ENCODE data around the gene SPDYE4. TPM values are rescaled to one million over a fixed set of nuclear protein-coding genes. Genes with fewer than 3 reads are reported as not detected.

The SPDYE4 gene
- total and polyA plus RNA-seq, 2 experiments from 2014 or later, result not detected

GRCh38 chr17:8792646-8793045 lies 34.3 kb upstream of the SPDYE4 start:
- peaks cover 17% of the 10 kb centered on the region for H3K4me1 Mint-ChIP-seq
- no peak for DNase-seq (ENCODE audit: low spot score)
- H4K20me1 ChIP-seq (replicated peaks; ENCODE audit: insufficient read depth), result no peaks in the 10 kb centered on the region
- peaks cover 11% of the 10 kb centered on the region; the same call in 2 of the 3 replicates for H3K36me3 Mint-ChIP-seq (ENCODE audit: low read depth)
- no peak overlapping the region for H3K4me3 ChIP-seq
- no peak for TF ChIP-seq ETS1 (IDR thresholded peaks at IDR 0.05)
- TF ChIP-seq STAT1 (IDR thresholded peaks at IDR 0.05; ENCODE audit: unreplicated experiment), result no peak
- TF ChIP-seq CREB1 (CRISPR knock-in tag; IDR thresholded peaks at IDR 0.05; ENCODE audit: low read depth), result no peak
- TF ChIP-seq EZH2phosphoT487 (IDR thresholded peaks at IDR 0.05; ENCODE audit: unreplicated experiment), result no peak
- no peak for TF ChIP-seq EZH2 (IDR thresholded peaks at IDR 0.05; ENCODE audit: low read depth, unreplicated experiment)
- no peak for TF ChIP-seq POLR2AphosphoS5 (IDR thresholded peaks at IDR 0.05; ENCODE audit: low read depth)
- no peak for TF ChIP-seq CTCF (conservative IDR thresholded peaks at IDR 0.05; ENCODE audit: low read depth in 2 of 2)
- TF ChIP-seq ZNF462 (CRISPR knock-in tag; IDR thresholded peaks at IDR 0.05), result no peak
- no peak for TF ChIP-seq ZNF331 (CRISPR knock-in tag; IDR thresholded peaks at IDR 0.05; ENCODE audit: low read depth)
- no peak for TF ChIP-seq JUNB (IDR thresholded peaks at IDR 0.05; ENCODE audit: unreplicated experiment)
- no peak for TF ChIP-seq ZNF114 (CRISPR knock-in tag; IDR thresholded peaks at IDR 0.05)
- peaks cover 17% of the 10 kb centered on the region for H3K9me3 Mint-ChIP-seq
- no peaks in the 10 kb centered on the region for H3K9me2 ChIP-seq (ENCODE audit: insufficient read depth)
- no peak overlapping the region for H3K4me3 Mint-ChIP-seq
- no peaks in the 10 kb centered on the region for H3K79me2 ChIP-seq (replicated peaks; ENCODE audit: insufficient read depth)
- H3F3A ChIP-seq (replicated peaks; ENCODE audit: low read depth), result no peaks in the 10 kb centered on the region
- no peak for ATAC-seq
- peaks cover 3% of the 10 kb centered on the region for H3K27me3 Mint-ChIP-seq (ENCODE audit: insufficient read depth, low read depth, poor library complexity)
- peaks cover 11% of the 10 kb centered on the region; the same call in 1 of the 2 replicates for H3K4me1 ChIP-seq (ENCODE audit: insufficient read depth)
- no peak overlapping the region for H3K4me2 ChIP-seq
- H3K36me3 ChIP-seq (ENCODE audit: insufficient read depth), result no peaks in the 10 kb centered on the region
- H3K27ac Mint-ChIP-seq, result no peak overlapping the region
- no peaks in the 10 kb centered on the region for H3K27me3 ChIP-seq (ENCODE audit: insufficient read depth)
- no peak overlapping the region for H2AFZ ChIP-seq
- H3K27ac ChIP-seq (ENCODE audit: low read depth), result no peak overlapping the region
